NCI-H2196 (cell line): ENCODE results near the gene AXIN2.

Experiments used
- DNase-seq: peaks from one replicate; lab custom pipeline; 2025; ENCODE audit not compliant: unreplicated experiment; lab: John Stamatoyannopoulos, UW

The AXIN2 gene

GRCh38 chr17:65561452-65562205 is at the start of gene AXIN2:
Gene AXIN2 (minus strand): TSS chr17:65561648. CDS start chr17:65558620, 3,028 bp downstream.
- peak; percentile 88 for DNase-seq

GRCh38 chr17:65609749-65610148 is 48.3 kb upstream of the AXIN2 start:
- DNase-seq: no peak

DNA sequence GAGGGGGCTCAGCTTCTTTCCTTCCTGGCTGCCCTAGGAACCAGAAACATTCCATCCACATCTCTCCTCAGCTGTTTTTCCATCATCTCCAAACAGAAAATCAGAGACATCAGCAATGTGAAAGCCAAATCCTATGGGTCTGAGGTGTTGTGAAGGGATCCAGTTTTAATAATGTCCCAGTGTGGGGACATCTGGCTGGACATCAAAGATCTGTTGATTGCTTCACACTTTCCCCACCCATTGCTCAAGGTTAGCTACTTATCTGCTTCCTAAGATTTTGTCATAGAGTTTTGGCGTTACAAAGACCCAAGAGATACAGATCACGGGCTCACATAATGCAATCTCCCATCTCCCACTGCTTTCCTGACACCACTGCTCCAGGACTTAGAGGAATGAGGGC is 47.8 kb upstream of the AXIN2 start:
- no peak for DNase-seq

GRCh38 chr17:65604070-65604469 is 42.6 kb upstream of the AXIN2 start:
- DNase-seq: no peak

- no peak for DNase-seq
Observed at GRCh38 chr17:65601881-65602280, 40.4 kb upstream of the AXIN2 start.

GRCh38 chr17:65601145-65601544 is 39.7 kb upstream of the AXIN2 start:
- DNase-seq: no peak

DNA sequence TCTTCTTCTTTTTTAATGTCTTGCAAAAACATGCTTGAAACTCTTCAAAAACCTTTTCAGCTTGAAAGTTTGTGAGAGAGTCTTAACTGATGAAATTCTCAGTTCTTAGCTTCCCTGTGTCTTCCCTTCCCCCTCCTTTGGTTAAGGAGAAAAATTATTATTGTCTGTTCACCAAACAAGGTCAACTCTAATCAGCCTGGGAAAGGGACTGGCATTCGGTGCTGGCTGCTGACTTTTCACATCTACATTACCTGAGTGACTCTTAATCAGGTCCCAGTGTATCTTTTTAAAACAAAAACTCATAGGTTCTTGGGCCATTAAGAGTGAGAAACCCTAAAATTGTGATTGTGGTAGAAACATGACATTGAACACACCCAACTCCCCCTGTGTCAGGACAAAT is 39.1 kb upstream of the AXIN2 start:
- DNase-seq: no peak

DNA sequence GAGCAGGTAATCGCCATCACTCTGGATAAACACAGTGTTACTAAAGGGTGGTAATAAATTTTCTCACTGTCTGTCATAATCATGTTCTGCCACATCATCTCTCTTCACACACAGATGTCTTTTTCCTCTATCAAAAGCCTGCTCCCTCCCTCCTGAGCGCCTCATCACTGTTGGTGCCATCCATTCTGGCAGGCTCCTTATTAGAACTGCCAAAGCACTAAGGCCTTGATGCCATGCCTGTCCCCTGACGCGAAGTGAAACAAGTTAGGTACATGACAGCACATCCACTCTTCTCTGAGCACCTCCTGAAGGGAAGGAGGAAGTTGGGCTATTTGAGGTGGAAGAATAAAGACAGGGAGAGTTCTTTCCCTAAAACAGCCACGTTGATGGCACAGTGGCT is 38.2 kb upstream of the AXIN2 start:
- no peak for DNase-seq

GRCh38 chr17:65598746-65599145 is 37.3 kb upstream of the AXIN2 start:
- DNase-seq: no peak

GRCh38 chr17:65595071-65595656 is 33.7 kb upstream of the AXIN2 start:
- DNase-seq: no peak

GRCh38 chr17:65593855-65594845 is 32.7 kb upstream of the AXIN2 start:
- no peak for DNase-seq

DNA sequence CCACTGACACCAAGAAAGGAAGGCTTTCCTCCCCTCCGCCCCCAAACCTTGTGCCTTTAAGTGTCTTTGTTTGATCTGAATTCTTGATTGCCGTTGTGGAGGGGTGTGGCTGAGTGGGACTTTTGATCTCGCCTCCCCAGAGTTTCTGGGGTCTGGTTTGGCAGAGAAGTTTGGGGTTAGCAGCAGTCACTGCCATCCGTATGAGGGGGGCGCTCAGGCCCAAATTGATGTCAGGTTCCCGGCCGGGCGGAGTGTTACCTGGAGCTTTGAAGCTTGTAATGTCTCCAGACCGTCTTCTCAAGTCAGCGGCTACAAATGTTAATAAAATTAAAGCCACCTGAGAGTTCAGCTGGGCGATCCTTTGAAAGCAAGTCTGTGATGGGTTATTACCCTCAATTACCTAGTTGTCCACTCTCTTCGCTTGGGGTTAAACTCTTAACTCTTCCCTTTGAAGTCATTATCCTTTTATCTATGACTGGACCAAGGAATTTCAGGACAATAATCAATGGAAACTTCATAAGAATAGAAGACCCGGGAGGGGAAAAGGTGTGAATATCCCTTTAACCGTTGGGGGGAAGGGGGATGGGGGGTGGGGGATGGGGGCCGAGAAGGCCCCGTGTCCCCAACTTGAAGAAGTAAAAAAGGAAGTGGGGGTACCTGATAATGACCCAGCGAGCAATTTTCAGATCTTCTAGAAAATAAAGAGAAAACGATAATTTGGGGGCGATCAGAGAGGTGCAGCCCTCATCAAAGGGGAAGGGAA is 31.8 kb upstream of the AXIN2 start:
- no peak for DNase-seq

- no peak for DNase-seq
Observed at GRCh38 chr17:65592125-65592965, 30.9 kb upstream of the AXIN2 start.

DNA sequence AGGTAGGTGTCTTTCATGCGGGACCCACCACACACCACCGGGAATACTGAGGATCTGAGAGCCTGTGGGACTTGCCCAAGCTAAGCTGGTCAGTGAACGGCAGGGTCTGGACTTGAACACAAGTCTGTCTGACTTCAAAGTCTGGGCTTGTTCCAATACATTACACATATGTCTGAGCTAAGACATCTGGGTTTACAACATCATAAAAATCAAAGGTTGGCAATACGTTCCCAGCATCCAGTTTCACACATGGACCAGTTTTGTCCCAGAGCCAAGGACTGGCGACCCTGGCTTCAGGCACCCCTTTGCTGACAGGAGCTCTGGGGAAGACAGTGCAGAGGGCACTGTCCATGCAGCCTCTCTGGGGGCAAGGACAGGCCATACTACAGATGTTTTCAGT is 27.9 kb upstream of the AXIN2 start:
- DNase-seq: no peak

- peak; percentile 59 for DNase-seq
Observed at GRCh38 chr17:65588181-65588808, 26.8 kb upstream of the AXIN2 start.

GRCh38 chr17:65587534-65588180 is 26.2 kb upstream of the AXIN2 start:
- no peak for DNase-seq

DNA sequence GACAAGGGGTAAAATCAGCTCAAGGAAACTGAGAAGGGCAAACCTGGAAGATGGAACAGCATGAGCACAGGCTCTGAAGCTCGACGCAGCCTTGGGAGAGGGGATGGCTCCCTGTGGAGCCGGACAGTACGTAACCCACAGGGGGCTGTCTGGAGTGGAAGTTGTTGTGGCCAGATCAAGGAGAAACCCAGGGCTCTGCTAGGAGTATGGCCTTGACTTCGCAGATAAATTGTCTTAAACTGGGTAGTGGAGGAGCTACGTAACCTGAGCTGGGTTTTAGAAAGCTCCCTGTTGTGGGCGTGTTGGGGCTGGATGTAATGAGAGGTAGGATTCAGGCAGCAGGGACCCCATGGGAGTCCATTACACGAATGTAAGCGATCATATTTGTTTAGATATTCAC is 25.5 kb upstream of the AXIN2 start:
- DNase-seq: no peak

DNA sequence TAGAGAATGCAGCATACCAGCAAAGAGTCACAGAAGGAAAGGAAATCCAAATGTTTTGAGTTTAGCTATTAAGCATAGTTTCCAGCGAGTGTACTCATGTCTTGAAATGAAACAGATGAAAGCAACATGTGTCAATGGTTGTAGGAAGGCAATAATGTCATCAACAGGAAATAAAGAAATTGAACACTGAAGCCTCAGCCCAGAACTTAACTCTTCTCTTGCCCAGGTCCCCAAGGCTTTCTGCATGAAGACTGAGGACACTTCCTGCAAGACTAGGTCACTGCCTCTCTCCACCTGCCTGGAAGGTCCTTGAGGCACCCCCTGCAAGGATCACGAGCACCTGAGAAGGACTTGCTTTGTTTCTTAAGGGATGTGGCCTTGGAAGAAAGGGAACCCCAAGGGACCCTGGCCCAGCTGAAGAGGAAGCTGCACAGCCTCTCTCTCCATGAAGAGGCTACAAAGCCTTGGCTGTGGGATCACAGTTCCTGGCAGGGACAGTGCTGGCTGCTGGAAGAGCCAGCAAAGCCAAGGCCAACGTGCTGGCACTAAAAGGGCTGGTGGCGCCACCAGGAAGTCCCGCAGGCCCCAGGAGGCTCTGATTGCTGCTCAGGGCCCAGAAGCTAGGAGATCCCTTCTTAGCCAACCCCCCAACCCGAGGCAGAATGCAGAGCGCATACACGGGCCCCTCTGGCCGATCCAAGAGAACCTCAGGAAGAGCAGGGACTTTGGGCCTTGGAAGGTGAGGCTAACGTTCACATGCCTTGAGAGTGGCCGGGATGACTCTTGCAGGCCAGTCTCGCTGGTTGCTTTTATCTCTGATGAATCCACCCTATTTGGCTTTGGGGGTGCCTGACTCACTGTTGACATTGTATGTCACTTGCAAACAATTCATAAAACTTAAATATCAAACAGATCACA is 23.4 kb upstream of the AXIN2 start:
- no peak for DNase-seq
